ENCODE measurements around the gene RBM10.

The RBM10 gene

DNA sequence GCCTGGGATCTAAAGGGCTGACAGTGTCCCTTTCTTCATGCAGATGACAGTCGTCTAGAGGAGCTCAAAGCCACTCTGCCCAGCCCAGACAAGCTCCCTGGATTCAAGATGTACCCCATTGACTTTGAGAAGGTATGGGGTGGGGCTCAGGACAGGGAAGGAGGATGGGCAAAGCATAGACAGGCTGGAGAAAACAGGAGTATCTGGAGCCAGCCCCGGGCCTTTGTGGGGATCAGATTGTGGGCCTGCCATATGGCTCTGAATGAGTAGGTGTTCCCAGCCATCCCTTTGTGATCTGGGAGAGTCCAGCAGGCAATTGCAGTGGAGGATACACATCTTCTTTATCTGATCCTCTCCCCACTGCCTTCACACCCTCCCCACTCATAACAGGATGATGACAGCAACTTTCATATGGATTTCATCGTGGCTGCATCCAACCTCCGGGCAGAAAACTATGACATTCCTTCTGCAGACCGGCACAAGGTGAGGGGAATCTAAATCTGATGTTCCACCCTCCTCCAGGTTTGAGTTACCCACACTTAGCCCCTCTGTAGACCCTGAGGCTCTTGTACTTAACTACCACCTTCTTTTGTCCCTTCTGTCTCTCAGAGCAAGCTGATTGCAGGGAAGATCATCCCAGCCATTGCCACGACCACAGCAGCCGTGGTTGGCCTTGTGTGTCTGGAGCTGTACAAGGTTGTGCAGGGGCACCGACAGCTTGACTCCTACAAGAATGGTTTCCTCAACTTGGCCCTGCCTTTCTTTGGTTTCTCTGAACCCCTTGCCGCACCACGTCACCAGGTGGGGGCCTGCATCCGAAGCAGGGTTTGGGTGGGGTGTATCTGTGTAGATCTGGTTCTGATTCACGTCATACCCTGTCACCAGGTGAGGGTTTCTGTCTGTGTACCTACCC lies 67.6 kb downstream of the RBM10 start:
- no peak for DNase-seq

DNA sequence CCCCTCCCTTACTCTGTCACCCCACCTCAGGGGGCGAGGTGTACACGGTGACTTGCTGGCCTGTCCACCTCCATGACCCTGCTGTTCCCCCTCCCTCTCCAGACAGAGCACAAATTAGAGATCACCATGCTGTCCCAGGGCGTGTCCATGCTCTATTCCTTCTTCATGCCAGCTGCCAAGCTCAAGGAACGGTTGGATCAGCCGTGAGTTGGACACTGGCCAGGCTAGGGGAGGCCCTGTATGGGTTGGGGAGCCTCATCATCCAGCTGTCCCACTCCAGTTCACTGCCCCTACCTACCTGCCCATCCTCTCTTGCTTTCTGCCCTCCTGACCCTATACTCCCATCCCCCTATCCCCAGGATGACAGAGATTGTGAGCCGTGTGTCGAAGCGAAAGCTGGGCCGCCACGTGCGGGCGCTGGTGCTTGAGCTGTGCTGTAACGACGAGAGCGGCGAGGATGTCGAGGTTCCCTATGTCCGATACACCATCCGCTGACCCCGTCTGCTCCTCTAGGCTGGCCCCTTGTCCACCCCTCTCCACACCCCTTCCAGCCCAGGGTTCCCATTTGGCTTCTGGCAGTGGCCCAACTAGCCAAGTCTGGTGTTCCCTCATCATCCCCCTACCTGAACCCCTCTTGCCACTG lies 69.5 kb downstream of the RBM10 start:
- DNase-seq: no peak

More for the DNA sequence above, 67.6 kb downstream of the RBM10 start:
- in situ Hi-C loops (cut with MboI; ENCODE audit: low pct_unique_long_range_greater_than_20kb, low sequenced_read_pairs): no loop called here

DNA sequence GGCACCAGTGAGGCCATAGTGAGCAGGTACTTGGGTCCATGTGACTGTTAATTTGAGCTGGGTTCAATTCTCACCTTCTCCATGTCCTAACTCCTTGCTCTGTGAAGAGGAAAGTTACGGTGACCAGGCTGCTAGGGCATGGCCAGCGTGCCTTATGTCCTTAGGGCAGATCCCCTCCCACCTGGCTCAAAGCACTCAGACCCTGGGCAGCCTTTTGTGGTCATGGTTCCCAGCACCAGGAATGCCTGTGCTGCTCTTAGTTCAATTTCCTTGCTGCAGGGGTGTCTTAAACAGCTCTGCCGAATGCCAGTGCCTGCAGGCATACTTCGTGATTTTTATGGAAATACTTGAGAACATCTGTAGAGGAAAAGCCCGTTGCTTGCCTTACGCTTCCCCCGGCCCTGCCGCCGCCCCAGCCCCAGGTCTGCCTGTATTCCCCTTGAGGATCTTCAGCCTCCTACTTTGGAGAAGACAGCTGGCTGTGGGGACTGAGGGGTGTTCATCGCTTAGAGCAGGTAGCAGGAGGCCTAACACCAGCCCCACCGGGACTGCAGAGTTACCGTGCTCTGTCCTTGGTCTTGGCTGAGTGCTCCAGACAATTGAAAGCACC lies 70.4 kb downstream of the RBM10 start:
- in situ Hi-C loops (cut with MboI; ENCODE audit: low pct_unique_long_range_greater_than_20kb, low sequenced_read_pairs): no loop called here
- DNase-seq: no peak

More for the DNA sequence above, 69.5 kb downstream of the RBM10 start:
- in situ Hi-C loops (cut with MboI; ENCODE audit: low pct_unique_long_range_greater_than_20kb, low sequenced_read_pairs): no loop called here

DNA sequence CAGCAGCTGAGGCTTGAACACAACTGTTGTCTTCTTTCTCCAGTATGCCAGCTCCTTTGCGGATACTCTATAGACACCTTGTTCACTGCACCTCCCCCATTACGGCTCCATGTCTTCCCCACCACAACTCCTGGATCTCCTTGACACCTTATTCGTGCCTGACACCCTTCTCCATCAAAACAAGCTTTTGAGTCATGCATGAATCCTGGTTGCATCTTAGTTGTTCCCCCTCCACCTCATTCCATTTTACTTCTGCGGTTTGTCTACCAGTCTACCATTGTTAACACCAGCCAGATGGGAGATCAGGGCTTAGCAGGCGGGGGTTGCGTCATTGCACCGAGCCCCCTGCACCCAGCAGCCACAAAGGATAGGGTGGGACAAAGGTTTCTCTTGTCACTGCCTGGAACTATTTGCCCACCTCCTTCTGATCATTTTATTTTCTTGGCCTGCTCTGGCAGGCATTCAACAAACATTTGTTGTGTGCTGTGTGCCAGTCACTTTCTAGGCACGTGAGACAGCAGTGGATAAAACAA lies 71.4 kb downstream of the RBM10 start:
- DNase-seq: no peak
- in situ Hi-C loops (cut with MboI; ENCODE audit: low pct_unique_long_range_greater_than_20kb, low sequenced_read_pairs): no loop called here

DNA sequence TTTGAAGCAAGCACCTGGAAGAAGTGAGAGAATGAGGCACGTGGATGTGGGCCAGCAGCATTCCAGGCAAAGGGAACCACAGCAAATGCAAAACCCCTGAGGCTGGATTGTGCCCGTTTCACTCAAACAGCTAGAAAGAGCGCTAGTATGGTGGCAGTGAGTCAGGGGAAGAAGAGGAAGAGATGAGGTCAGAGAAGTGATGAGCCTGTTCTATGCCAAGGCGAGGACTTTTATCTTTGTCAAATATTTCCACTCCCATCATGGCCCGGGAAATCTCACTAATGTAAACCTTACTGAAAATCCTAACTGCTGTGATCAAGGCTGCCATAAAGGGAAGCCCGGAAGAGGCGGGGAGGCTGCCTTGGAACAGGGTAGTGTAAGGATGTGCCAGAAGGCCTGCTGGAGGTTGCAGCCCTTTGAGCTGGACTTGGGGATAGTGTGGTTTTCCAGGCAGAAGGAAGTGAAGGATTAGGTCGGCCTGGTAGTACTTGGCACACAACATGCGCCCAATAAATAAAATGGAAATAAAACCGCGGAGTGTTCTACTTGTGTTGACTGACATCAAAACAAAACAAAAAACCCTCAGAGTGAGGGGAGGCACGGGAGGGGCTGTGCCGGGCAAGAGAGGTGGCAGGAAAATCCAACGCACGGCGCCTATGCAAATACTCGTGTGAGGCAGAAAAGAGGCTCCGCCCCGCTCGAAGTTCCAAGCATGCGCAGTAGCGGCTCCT lies 72.3 kb downstream of the RBM10 start:
- DNase-seq: no peak
- in situ Hi-C loops (cut with MboI; ENCODE audit: low pct_unique_long_range_greater_than_20kb, low sequenced_read_pairs): no loop called here

DNA sequence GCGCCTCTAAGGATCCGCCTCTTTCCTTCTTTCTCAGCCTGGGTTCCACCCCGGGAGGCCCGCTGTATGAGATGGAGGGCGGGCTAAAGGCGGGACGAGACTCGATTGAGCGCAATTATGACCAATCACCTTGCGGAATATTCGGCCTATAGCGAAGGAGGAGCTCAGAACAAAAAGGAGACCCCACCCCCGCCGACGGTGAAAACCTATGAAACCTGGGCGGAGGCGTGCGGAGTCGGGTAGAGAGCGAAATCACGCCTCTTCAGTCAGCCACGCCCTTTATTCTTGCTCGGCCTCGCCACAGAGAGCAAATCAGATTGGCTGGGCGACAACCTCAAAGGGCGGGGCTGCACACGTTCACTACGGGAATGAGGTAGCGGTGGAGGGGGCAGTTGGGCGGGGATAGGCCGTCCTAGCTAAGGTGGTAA lies 72.8 kb downstream of the RBM10 start:
- peak; percentile 100 for DNase-seq
- in situ Hi-C loops (cut with MboI; ENCODE audit: low pct_unique_long_range_greater_than_20kb, low sequenced_read_pairs): no loop called here

DNA sequence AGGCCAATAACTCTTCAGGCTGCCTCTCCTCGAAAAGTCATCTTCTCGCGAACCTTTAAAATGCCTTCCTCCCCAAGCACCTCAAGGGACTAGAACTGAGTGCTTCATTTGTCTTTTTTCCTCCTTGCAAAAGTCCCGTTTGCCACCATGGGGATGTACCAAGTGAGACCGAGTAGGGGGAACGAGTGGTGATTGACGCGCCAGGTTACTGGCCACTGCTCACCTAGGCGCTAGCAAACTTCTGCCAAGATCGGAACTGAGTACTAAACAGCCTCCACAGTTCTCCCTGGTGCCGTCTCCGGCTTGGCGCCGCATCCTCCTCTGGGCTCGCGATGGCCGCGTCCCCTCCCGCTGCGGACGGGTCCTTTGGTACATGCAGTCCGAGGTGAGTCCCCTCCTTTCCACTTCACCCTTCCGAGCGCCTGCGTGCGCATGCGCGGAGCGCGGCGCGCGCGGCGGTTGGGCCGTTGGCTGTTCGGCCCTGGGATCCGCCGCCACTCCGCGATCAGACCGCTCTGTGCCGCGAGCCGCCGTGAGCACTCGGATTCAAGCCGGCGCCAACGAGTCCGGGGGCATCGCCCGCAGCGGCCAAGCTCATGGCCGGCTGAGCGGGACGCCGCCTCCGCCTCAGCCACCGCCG lies 73.4 kb downstream of the RBM10 start, which contains the start of gene CDK16:
CDK16 (plus strand) TSS at position 402 of the 640 bp plus-strand sequence. CDS start 4,877 bp downstream, outside the sequence.
- peak; percentile 93 for DNase-seq

GRCh38 chrX:47218920-47219815 lies 74.1 kb downstream of the RBM10 start:
- in situ Hi-C loops (cut with MboI; ENCODE audit: low pct_unique_long_range_greater_than_20kb, low sequenced_read_pairs): no loop called here
- peak; percentile 45 for DNase-seq

More for the DNA sequence above, 73.4 kb downstream of the RBM10 start, which contains the start of gene CDK16:
- in situ Hi-C loops (cut with MboI; ENCODE audit: low pct_unique_long_range_greater_than_20kb, low sequenced_read_pairs): no loop called here

GRCh38 chrX:47221756-47222155 lies 76.7 kb downstream of the RBM10 start:
- no peak for DNase-seq

GRCh38 chrX:47222751-47223350 lies 77.8 kb downstream of the RBM10 start:
- in situ Hi-C loops (cut with MboI; ENCODE audit: low pct_unique_long_range_greater_than_20kb, low sequenced_read_pairs): no loop called here

More at GRCh38 chrX:47221756-47222155, 76.7 kb downstream of the RBM10 start:
- in situ Hi-C loops (cut with MboI; ENCODE audit: low pct_unique_long_range_greater_than_20kb, low sequenced_read_pairs): no loop called here

DNA sequence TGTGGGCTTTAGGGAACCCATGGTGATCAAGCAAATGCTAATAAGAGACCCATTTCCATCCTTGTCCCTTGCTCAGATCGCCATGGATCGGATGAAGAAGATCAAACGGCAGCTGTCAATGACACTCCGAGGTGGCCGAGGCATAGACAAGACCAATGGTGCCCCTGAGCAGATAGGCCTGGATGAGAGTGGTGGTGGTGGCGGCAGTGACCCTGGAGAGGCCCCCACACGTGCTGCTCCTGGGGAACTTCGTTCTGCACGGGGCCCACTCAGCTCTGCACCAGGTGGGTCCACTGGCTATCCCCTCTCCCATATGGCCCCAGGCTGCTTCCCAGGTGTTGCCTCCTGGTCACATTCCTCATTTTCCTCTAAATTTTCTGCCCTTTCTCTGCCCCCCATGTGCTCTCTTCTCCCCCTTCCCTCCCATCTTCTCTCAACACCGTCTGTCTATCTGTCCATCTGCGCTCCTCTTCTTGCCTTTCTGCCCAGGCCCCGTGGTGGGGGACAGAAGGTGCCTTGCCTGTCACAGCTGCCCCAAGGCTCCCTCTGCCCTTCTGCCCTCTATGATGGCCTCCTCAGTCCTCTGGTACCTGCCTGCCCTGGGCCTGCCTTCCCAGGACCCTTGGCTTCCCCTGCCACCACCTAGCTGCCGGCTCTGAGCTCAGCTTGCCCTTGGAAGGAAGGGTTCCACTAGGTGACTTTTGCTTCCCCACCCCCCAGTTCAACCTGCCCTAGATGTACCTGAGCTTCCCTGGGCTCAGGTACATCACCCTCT lies 78.6 kb downstream of the RBM10 start:
- no peak for DNase-seq
- in situ Hi-C loops (cut with MboI; ENCODE audit: low pct_unique_long_range_greater_than_20kb, low sequenced_read_pairs): no loop called here

More at GRCh38 chrX:47222751-47223350, 77.8 kb downstream of the RBM10 start:
- no peak for DNase-seq

GRCh38 chrX:47224266-47224895 lies 79.4 kb downstream of the RBM10 start:
- in situ Hi-C loops (cut with MboI; ENCODE audit: low pct_unique_long_range_greater_than_20kb, low sequenced_read_pairs): no loop called here
- DNase-seq: no peak

DNA sequence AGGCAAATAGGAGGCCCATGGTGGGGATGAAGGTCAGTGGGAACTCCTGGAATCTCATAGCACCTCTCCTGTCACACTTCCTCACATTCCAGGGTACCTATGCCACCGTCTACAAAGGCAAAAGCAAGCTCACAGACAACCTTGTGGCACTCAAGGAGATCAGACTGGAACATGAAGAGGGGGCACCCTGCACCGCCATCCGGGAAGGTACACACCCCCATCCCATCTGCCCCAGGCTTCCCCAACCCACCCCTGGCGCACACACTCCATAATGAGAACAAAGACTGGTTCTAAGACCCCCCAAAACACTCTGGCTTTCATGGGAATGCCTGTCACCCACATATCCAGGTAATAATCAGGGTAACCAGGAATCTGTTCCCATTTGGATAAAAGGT lies 79.9 kb downstream of the RBM10 start:
- in situ Hi-C loops (cut with MboI; ENCODE audit: low pct_unique_long_range_greater_than_20kb, low sequenced_read_pairs): no loop called here
- no peak for DNase-seq

DNA sequence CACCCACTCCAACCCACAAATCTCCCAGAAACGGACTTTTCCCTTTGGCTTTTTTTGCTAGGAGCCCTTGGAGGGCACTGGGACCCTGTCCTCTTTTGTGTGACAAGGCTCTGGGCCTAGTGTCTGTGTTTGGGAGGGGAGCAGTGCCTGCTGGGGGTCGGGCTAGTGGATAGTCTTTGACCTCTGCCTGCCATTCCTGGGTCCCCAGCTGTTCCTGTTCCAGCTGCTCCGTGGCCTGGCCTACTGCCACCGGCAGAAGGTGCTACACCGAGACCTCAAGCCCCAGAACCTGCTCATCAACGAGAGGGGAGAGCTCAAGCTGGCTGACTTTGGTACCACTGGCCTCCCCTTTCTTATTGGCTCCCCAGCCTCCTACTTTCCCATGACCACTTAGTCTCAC lies 81.0 kb downstream of the RBM10 start:
- no peak for DNase-seq

DNA sequence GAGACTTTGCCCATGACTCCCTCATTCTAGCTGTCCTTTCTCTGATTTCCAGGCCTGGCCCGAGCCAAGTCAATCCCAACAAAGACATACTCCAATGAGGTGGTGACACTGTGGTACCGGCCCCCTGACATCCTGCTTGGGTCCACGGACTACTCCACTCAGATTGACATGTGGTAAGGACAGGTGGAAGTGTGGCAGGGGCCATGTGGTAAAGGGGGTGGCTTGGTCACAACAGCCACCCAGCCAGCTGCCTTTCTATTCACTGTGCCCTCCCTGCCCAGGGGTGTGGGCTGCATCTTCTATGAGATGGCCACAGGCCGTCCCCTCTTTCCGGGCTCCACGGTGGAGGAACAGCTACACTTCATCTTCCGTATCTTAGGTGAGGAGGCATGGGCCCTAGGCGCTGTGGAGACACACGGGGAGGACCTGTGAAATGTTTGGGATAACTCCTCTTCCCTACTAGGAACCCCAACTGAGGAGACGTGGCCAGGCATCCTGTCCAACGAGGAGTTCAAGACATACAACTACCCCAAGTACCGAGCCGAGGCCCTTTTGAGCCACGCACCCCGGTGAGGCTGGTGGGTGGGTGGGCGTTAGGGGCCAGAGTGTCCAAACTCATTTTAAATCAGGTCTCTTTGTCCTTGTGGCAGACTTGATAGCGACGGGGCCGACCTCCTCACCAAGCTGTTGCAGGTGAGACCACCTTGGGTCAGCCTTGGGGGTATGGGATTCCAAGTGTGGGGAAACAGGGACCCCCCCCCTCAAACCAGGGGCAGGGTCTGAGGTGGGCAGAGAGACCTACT lies 81.7 kb downstream of the RBM10 start:
- in situ Hi-C loops (cut with MboI; ENCODE audit: low pct_unique_long_range_greater_than_20kb, low sequenced_read_pairs): no loop called here

More for the DNA sequence above, 81.0 kb downstream of the RBM10 start:
- in situ Hi-C loops (cut with MboI; ENCODE audit: low pct_unique_long_range_greater_than_20kb, low sequenced_read_pairs): no loop called here

More for the DNA sequence above, 81.7 kb downstream of the RBM10 start:
- no peak for DNase-seq
